HG02938 (cell line): ENCODE data around the gene MACROD1.

ENCODE experiments used
- ATAC-seq: cut with Tn5 transposase; IDR thresholded peaks from one replicate; pipeline ENCODE4 v1.9.1; 2021; ENCODE audit warnings: mild to moderate bottlenecking, moderate library complexity; ENCODE audit not compliant: unreplicated experiment

Gene MACROD1

GRCh38 chr11:64020976-64021756 is 144.7 kb downstream of the MACROD1 start:
- no peak for ATAC-seq

- ATAC-seq = no peak
Measured at GRCh38 chr11:64019106-64020037, 146.5 kb downstream of the MACROD1 start.

- ATAC-seq = no peak
Measured at GRCh38 chr11:64018310-64018709, 147.6 kb downstream of the MACROD1 start.

GRCh38 chr11:64017945-64018224 is 148.0 kb downstream of the MACROD1 start:
- ATAC-seq = no peak

- ATAC-seq = no peak
Measured at GRCh38 chr11:64015935-64016845, 149.7 kb downstream of the MACROD1 start.

GRCh38 chr11:64015510-64015909 is 150.4 kb downstream of the MACROD1 start:
- no peak for ATAC-seq

- no peak for ATAC-seq
Measured at GRCh38 chr11:64014356-64014755, 151.6 kb downstream of the MACROD1 start.

GRCh38 chr11:64013141-64013896 is 152.6 kb downstream of the MACROD1 start:
- no peak for ATAC-seq

- ATAC-seq = no peak
Measured at GRCh38 chr11:64011371-64011770, 154.5 kb downstream of the MACROD1 start.

- ATAC-seq = no peak
Measured at GRCh38 chr11:64010783-64011182, 155.1 kb downstream of the MACROD1 start.

- no peak for ATAC-seq
Measured at GRCh38 chr11:64009710-64010109, 156.2 kb downstream of the MACROD1 start.

GRCh38 chr11:64008914-64009633 is 156.8 kb downstream of the MACROD1 start:
- ATAC-seq = no peak

GRCh38 chr11:64008283-64008913 is 157.5 kb downstream of the MACROD1 start:
- ATAC-seq = no peak

- ATAC-seq = no peak
Measured at GRCh38 chr11:64007629-64008282, 158.2 kb downstream of the MACROD1 start.

- no peak for ATAC-seq
Measured at GRCh38 chr11:64007160-64007628, 158.7 kb downstream of the MACROD1 start.

GRCh38 chr11:64006398-64006797 is 159.5 kb downstream of the MACROD1 start:
- ATAC-seq = no peak

- no peak for ATAC-seq
Measured at GRCh38 chr11:64005691-64006090, 160.2 kb downstream of the MACROD1 start.

GRCh38 chr11:64004590-64004984 is 161.3 kb downstream of the MACROD1 start:
- no peak for ATAC-seq
